ENCODE results near the gene SREBF2.
"Not testable (repeated sequence)": the region's sequence is repeated elsewhere in the genome, so short reads cannot be mapped to it uniquely, and the experiment has no call there.

The SREBF2 gene

GRCh38 chr22:41821471-41822316 is 11.2 kb upstream of the SREBF2 start:
- DNase-seq, result no peak

GRCh38 chr22:41822317-41823057 is 10.4 kb upstream of the SREBF2 start:
- DNase-seq, result peak; percentile 63

- no peak for DNase-seq
Measured at GRCh38 chr22:41823797-41824196, 9.1 kb upstream of the SREBF2 start.

- no peak for DNase-seq
Measured at GRCh38 chr22:41825376-41825775, 7.5 kb upstream of the SREBF2 start.

GRCh38 chr22:41826021-41826420 is 6.9 kb upstream of the SREBF2 start:
- no peak for DNase-seq

- no peak for DNase-seq
Measured at GRCh38 chr22:41826430-41827383, 6.2 kb upstream of the SREBF2 start.

- DNase-seq, result no peak
Measured at GRCh38 chr22:41827671-41828070, 5.2 kb upstream of the SREBF2 start.

- DNase-seq, result no peak
Measured at GRCh38 chr22:41828516-41828915, 4.4 kb upstream of the SREBF2 start.

- DNase-seq, result no peak
Measured at GRCh38 chr22:41830174-41830573, 2.7 kb upstream of the SREBF2 start.

- no peak for DNase-seq
Measured at GRCh38 chr22:41831383-41831782, 1.5 kb upstream of the SREBF2 start.

GRCh38 chr22:41831828-41832552 is 915 bp upstream of the SREBF2 start:
- DNase-seq, result no peak

- DNase-seq, result no peak
Measured at GRCh38 chr22:41833369-41834004, 582 bp downstream of the SREBF2 start.

GRCh38 chr22:41834005-41834944 is 1.4 kb downstream of the SREBF2 start:
- DNase-seq, result no peak

- not testable (repeated sequence) for DNase-seq
Measured at GRCh38 chr22:41835462-41835861, 2.6 kb downstream of the SREBF2 start.

- DNase-seq, result no peak
Measured at GRCh38 chr22:41836551-41836950, 3.6 kb downstream of the SREBF2 start.

- no peak for DNase-seq
Measured at GRCh38 chr22:41838842-41839618, 6.1 kb downstream of the SREBF2 start.

- DNase-seq, result no peak
Measured at GRCh38 chr22:41840216-41840615, 7.3 kb downstream of the SREBF2 start.

- DNase-seq, result no peak
Measured at GRCh38 chr22:41841085-41841712, 8.3 kb downstream of the SREBF2 start.
